NT2/D1 (cell line): ENCODE results near the gene LEMD2.

Source experiments
- SUZ12 ChIP-seq: IDR thresholded peaks from 2 replicates; pipeline ENCODE4 v1.6.1; 2011; ENCODE audit not compliant: insufficient read length, insufficient read depth; ENCODE audit errors: extremely low read depth
- YY1 ChIP-seq: IDR thresholded peaks from 2 replicates; pipeline ENCODE4 v1.6.1; 2011; ENCODE audit not compliant: insufficient read length, insufficient read depth
- ZNF274 ChIP-seq: IDR thresholded peaks from 2 replicates; pipeline ENCODE4 v1.6.1; 2011; ENCODE audit warnings: mild to moderate bottlenecking, low read depth, low read length

- no peak for TF ChIP-seq YY1
- TF ChIP-seq ZNF274 = no peak
- no peak for TF ChIP-seq SUZ12
Measured at GRCh38 chr6:33786736-33787135, 2.2 kb downstream of the LEMD2 start.
